Activated T-cell treated with anti-CD3 and anti-CD28 coated beads for 24 hours (primary cell): ENCODE measurements around the gene TCEAL6.
"Not testable (repeated sequence)": the region's sequence is repeated elsewhere in the genome, so short reads cannot be mapped to it uniquely, and the experiment has no call there.

ENCODE experiments used
- DNase-seq: peaks from one replicate; pipeline ENCODE4 v3.0.0-alpha.2; 2020; ENCODE audit warnings: low read depth

Gene TCEAL6

DNA sequence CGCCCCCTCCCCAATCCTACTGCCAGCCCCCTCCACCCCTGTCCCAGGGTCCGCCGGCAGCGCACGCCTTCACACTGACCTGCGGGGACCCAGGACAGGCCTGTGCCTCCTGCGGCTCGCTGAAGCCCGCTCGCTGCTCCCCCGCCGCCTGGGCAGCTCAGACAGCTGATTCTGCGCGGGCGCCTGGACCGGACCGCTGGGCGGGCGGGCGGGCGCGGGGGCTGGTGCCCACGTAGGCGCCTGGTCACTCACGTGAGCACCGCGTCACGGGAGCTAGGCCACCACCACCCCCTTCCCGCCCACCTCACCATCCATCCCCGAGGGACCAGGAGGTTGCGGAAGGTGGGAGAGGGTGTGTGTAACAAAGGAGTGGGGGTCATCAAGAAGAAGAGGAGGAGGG lies at the start of gene TCEAL6:
TCEAL6 (minus strand) TSS at position 208 of the 400 bp plus-strand sequence.
- not testable (repeated sequence) for DNase-seq

DNA sequence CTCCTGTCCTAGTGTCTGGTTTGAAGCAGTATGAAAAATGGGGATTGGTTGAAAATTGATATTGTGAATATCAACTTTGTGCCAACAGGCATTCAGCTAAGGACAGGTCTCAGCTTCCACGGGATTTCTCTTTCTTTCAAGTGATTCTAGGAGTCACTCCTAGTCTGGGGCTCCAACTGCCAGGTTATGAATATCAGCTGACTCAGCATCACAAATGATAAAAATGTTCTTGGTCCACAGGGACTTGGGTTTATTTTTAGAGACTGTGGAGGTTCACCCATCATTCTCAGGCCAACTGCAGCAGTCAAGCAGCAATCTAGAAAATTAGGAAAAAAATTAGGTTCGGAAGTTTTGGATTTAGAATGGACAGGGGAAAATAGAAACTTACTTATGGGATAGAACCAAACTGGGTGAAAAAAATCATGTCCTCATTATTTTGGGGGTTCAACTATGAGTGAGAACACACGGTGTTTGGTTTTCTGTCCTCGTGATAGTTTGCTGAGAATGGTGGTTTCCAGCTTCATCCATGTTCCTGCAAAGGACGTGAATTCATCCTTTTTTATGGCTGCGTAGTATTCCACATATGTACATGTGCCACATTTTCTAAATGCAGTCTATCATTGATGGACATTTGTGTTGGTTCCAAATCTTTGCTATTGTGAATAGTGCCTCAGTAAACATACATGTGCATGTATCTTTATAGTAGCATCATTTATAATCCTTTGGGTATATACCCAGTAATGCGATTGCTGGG lies 43.9 kb upstream of the TCEAL6 start:
- no peak for DNase-seq

DNA sequence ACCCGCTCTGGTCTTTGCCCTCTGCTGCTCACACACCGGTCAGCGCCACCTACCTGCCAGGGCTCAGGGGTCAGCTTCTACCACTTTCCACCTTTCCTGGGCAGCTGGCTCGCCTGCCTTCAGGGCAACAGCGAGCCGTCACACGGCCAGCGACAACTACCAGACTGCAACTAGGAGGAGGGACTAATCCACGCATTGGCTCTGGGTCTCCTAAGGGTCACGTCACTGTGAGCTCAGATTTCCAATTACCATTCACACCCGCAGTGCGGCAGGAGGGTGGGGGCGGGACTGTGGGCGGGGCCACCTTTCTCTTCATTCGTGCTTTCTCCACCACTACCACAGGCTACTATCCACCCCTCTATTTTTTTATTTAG lies 13.5 kb upstream of the TCEAL6 start, which contains the start of gene BEX5:
BEX5 (minus strand) TSS at position 172 of the 374 bp plus-strand sequence. CDS start 1,712 bp downstream, outside the sequence.
- peak; percentile 24 for DNase-seq

DNA sequence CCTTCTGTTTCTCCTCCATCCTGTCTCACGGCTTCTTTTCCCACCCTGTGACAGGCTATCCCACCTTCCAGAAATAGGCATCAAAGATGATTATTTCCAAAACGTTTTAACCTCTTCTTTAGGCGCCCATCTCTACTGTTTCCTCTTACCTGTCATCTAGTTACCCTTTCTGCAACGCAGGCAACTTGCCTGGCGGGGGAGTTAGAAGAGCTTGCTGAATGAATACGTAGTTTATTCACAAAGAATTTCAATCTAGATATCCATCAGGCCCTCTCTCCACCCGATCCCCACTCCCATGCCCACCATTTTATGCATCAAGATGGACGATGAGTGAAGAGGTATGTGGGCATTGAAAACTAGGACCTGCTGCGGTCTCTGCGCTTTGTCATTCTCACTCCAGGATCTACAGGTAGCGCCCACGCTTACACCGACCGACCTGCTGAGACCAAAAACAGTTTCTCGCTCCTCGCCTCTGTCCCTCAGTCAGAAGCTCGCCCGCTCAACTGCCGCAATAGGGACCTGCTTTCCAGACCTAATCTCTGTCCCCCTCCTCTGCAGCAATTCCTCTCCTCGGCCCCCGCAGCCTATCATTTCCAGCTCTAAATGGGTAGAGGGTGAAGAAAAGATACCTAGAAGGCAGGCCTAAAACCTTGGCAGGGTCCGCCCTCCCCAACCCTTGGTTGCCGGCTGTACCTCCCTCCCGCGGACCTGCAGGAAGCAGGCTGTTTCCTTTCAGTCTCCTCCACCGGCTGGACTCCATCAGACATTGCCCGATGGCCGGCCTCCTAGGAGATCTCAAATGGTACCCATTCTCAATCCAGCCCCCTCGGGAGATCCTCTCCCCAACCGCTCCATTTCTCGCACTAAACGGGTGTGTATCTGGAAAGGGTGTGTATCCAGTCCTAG lies 12.9 kb upstream of the TCEAL6 start:
- no peak for DNase-seq

DNA sequence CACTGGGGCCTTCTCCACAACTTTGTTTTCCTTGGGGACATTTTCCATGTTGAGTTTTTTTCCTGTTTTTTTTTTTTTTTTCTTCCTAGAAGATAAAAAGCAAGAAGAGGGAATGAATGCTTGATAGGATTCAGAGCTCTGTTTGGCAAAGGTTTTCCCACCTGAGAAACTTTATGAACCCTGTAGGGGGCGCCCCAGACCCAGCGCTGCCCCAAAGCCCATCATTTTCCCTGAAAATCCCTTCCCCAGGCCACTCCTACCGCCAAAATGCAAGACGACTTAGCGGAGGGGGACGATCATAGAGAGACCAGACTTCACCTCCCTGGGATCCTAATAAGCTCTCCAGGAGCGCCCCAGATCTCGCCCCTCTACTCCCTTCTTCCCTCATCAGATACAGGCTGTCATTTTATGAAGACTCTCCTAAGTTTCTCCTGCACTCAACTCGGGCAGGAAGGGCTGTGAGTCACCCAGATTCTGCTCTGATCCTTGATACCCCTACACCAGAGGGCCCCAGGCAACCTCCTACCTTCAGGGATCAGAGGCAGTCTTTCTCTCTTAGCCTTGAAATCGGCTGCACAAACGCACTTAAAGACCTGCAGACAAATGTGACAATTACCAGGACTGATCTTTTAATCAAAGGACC lies 12.1 kb upstream of the TCEAL6 start:
- DNase-seq = no peak

DNA sequence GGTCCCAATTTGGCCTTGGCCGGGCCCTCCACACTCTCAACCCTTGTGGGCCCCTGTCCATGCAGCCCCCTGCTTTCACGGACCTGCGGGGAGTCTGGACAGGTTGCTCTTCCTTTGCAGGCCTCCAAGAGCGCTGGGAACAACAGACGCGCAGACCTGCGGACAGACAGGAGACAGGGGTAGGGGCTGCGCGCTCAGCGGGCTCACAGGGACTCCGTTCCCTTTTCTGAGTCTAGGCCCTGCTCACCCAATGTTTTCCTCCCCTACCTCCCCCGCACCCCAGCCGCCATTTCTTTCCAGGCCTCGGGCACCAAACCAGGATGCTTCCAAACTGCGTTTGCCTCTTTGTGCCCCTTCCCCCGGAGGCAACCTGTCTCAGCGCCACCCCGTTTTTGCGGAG lies 650 bp downstream of the TCEAL6 start:
- not testable (repeated sequence) for DNase-seq

DNA sequence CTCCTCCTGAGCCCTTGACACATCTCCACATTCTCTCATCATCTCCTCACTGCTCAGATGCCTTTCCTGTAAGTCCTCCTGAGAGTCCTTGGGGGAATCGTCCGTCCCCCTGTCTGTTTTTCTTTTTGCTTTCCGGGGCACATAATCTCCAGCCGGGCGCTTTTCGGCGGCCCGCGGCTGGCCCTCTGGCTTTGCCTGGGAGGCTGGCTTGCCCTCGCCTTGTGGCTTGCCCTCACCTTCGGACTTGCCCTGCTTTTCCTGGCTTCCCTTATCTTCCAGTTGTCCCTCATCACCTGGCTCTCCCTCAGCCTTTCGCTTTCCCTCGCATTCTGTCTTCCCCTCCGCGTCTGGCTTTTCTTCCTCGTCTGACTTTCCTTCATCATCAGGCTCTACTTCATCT lies 1.4 kb downstream of the TCEAL6 start:
- DNase-seq = not testable (repeated sequence)

DNA sequence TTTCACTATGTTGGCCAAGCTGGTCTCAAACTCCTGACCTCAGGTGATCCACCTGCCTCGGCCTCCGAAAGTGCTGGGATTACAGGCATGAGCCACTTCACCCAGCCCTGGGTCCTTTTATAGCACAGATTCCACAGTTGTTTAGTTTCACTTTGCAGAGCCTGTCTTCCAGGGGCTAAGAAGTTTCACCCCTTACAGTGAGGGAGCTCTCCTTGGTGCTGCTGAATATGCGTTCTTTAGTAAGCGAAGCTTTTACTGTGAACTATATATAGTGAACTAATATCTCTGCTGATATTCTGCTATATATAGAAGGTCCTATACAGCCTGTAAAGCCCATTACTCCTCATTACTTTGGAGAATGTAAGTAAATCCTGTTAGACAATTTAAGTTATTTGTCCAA lies 4.2 kb downstream of the TCEAL6 start:
- DNase-seq = no peak

DNA sequence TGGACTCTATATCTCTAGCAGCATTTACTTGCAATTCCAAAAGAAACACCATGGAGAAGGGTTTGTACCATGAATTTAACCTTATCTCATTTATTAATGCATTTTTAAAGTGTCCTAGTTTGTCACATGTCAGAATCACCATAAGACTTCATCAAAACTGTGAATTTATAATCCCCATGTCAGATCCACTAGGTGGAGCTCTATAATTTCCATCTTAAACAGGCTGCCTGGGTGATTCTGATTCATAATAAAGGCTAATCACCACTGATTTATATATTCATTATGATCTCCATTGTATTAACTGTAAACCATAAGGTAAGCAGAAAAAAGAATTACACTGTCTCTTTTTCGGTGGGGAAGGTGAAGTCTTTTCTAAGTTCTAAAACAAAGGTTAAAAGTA lies 12.8 kb downstream of the TCEAL6 start:
- DNase-seq = no peak

DNA sequence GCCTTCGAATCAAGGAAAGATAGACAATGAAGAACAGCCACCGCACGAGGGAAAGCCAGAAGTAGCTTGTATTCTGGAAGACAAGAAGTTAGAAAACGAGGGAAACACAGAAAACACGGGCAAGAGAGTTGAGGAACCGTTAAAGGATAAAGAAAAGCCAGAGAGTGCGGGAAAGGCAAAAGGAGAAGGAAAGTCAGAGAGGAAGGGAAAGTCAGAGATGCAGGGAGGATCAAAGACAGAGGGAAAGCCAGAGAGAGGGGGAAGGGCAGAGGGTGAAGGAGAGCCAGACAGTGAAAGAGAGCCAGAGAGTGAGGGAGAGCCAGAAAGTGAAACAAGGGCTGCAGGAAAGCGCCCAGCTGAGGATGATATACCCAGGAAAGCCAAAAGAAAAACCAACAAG lies 15.4 kb downstream of the TCEAL6 start:
- DNase-seq = no peak

DNA sequence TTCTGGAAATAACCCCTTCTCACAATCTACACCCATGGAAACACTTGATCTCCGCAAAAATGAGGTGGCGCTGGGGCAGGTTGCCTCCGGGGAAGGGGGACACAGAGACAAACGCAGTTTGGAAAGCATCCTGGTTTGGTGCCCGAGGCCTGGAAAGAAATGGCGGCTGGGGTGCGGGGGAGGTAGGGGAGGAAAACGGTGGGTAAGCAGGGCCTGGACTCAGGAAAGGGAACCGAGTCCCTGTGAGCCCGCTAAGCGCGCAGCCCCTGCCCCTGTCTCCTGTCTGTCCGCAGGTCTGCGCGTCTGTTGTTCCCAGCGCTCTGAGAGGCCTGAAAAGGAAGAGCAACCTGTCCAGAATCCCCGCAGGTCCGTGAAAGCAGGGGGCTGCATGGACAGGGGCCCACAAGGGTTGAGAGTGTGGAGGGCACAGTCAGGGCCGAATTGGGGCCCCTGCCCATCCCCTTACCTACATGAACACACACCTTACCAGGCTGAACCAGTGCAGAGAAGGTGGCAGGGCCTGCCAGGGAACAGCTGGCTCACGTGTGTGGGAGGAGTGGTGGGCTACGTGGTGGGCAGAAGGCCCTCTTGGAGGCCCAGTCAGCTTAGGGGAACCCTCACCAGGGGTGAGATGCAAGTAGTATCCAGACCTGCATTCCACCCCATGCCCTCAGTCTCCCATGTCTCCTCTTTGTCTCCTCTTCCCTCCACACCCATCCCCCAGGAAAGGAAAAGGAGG lies 16.0 kb downstream of the TCEAL6 start:
- DNase-seq = not testable (repeated sequence)

DNA sequence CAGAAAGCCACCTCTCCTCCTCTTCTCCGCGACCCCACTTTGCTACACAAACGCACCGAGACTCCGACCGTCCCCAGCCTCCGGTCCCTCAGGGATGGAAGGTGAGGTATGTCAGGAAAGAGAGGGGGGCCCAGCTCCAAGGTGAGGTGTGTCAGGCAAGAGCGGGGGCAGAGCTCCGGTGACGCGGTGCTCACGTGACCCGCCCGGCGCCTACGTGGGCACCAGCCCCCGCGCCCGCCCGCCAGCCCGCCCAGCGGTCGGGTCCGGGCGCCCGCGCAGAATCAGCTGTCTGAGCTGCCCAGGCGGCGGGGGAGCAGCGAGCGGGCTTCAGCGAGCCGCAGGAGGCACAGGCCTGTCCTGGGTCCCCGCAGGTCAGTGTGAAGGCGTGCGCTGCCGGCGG lies 16.8 kb downstream of the TCEAL6 start, which contains the start of gene TCEAL2:
TCEAL2 (plus strand) TSS at position 244 of the 400 bp plus-strand sequence. CDS start 1,152 bp downstream, outside the sequence.
- DNase-seq = not testable (repeated sequence)

DNA sequence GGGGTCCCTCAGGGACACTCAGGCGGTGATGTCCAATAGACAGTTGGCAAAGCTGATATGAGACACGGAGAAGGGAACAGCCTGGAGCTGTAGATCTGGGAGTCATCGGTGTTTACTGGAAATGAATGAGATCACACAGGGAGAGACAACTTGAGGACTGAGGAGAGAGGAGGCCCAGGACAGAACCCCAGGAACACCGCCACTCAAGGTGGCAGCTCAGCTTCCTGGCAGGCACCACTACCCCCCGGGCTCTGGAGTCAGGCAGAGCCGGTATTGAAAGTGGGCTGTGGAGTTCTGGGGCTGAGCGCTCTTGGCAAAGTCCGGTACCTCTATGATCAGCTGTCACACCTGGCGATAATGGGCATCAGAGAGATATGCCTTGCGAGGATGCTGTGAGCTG lies 17.3 kb downstream of the TCEAL6 start:
- not testable (repeated sequence) for DNase-seq

DNA sequence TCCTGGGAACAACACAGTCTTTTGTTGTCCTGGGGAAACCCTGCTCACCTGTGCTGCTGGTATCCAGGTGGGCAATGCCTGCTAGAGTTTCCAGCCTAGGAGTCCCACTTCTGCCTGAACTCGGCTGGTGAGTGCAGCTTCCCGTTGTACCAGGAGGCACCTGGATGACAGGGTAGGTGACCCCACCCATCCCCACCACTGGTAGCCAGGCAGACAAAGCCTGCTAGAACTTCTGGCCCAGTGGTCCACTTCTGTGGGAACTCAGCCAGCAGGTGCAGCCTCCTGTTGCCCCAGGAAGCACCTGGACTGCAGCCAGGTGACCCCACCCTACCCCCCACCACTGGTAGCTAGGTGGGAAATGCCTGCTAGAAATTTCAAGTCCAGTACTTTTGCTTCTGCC lies 26.5 kb downstream of the TCEAL6 start:
- no peak for DNase-seq

DNA sequence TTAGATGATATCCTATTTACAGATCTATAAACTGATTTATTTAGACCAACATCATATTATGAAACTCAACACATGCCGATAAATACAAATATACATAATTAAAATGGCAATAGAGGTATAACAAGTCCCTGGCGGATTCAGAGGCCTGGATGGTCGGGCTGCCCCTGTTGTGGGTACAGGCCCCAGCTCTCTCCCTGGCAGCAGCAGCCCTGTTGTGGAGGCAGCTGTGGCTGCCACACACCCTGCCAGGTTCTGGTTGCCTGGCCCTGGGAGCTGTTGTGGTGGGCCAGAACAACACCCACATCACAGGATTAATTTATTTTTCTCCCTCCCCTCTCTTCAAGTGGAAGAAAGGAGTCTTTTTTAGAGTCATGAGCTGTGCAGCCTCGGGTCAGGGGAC lies 28.9 kb downstream of the TCEAL6 start:
- no peak for DNase-seq
